H9 (cell line): ENCODE measurements around the gene CPE. TPM values are rescaled to one million over a fixed set of nuclear protein-coding genes. Genes with fewer than 3 reads are reported as not detected.
A peak's percentile ranks its signal among the peaks of the same experiment; 100 is the strongest.

ENCODE experiments used
- DNase-seq: peaks from one replicate; pipeline ENCODE4 v3.0.0-alpha.2; 2017
- H2AFZ ChIP-seq: one replicate; pipeline ENCODE4 v1.6.1; 2013; ENCODE audit warnings: mild to moderate bottlenecking, low read length, control low read depth, moderate library complexity
- H2AK5ac ChIP-seq: 2 replicates; pipeline ENCODE4 v1.6.1; 2013; ENCODE audit warnings: low read length, control low read depth, mixed read lengths; ENCODE audit not compliant: insufficient read length
- H2BK120ac ChIP-seq: one replicate; pipeline ENCODE4 v1.6.1; 2013; ENCODE audit warnings: low read depth, mild to moderate bottlenecking, low read length, control low read depth, inconsistent platforms; ENCODE audit not compliant: poor library complexity, severe bottlenecking
- H2BK12ac ChIP-seq: 2 replicates; pipeline ENCODE4 v1.6.1; 2013; ENCODE audit warnings: low read length, control low read depth, mixed read lengths, low read depth; ENCODE audit not compliant: insufficient read length
- H2BK15ac ChIP-seq: 2 replicates; pipeline ENCODE4 v1.6.1; 2013; ENCODE audit warnings: low read depth, low read length, control low read depth
- H2BK20ac ChIP-seq: one replicate; pipeline ENCODE4 v1.6.1; 2013; ENCODE audit warnings: low read depth, mild to moderate bottlenecking, low read length, control low read depth, inconsistent platforms; ENCODE audit not compliant: poor library complexity, severe bottlenecking
- H2BK5ac ChIP-seq: 2 replicates; pipeline ENCODE4 v1.6.1; 2013; ENCODE audit warnings: low read length, control low read depth, mixed read lengths; ENCODE audit not compliant: insufficient read length
- H3K14ac ChIP-seq: 2 replicates; pipeline ENCODE4 v1.6.1; 2013; ENCODE audit warnings: low read length, control low read depth; ENCODE audit not compliant: insufficient read depth
- H3K18ac ChIP-seq: 2 replicates; pipeline ENCODE4 v1.6.1; 2013; ENCODE audit warnings: low read depth, mild to moderate bottlenecking, mixed read lengths, low read length, control low read depth; ENCODE audit not compliant: insufficient read length
- H3K23ac ChIP-seq: 2 replicates; pipeline ENCODE4 v1.6.1; 2013; ENCODE audit warnings: low read length, control low read depth, mixed read lengths, low read depth; ENCODE audit not compliant: insufficient read length
- H3K23me2 ChIP-seq: 2 replicates; pipeline ENCODE4 v1.6.1; 2013; ENCODE audit warnings: low read depth, mild to moderate bottlenecking, mixed read lengths, low read length, control low read depth; ENCODE audit not compliant: insufficient read length, poor library complexity, severe bottlenecking
- H3K27ac ChIP-seq: 2 replicates; pipeline ENCODE4 v1.5.1; 2013; ENCODE audit warnings: low read length, control low read depth, mixed read lengths, low read depth; ENCODE audit not compliant: insufficient read length
- H3K27me3 ChIP-seq: 2 replicates; pipeline ENCODE4 v1.6.1; 2013; ENCODE audit warnings: low read length, control low read depth, inconsistent platforms; ENCODE audit not compliant: insufficient read depth
- H3K4ac ChIP-seq: 2 replicates; pipeline ENCODE4 v1.6.1; 2013; ENCODE audit warnings: low read depth, mild to moderate bottlenecking, control low read depth, inconsistent platforms, low read length, moderate library complexity
- H3K4me1 ChIP-seq: 2 replicates; pipeline ENCODE4 v1.6.1; 2013; ENCODE audit warnings: low read length, control low read depth, inconsistent platforms; ENCODE audit not compliant: insufficient read depth
- H3K4me2 ChIP-seq: 2 replicates; pipeline ENCODE4 v1.6.1; 2013; ENCODE audit warnings: low read length, control low read depth, mixed read lengths; ENCODE audit not compliant: insufficient read length, insufficient read depth
- H3K56ac ChIP-seq: 2 replicates; pipeline ENCODE4 v1.6.1; 2013; ENCODE audit warnings: low read depth, mild to moderate bottlenecking, mixed read lengths, low read length, control low read depth; ENCODE audit not compliant: insufficient read length
- H3K79me1 ChIP-seq: 2 replicates; pipeline ENCODE4 v1.6.1; 2013; ENCODE audit warnings: low read depth, mild to moderate bottlenecking, moderate library complexity, low read length, control low read depth, inconsistent platforms; ENCODE audit not compliant: insufficient read depth, poor library complexity, severe bottlenecking
- H3K79me2 ChIP-seq: 2 replicates; pipeline ENCODE4 v1.6.1; 2013; ENCODE audit warnings: low read length, control low read depth, inconsistent platforms; ENCODE audit not compliant: insufficient read depth
- H3K9ac ChIP-seq: 2 replicates; pipeline ENCODE4 v1.6.1; 2013; ENCODE audit warnings: low read length, control low read depth, mixed read lengths; ENCODE audit not compliant: insufficient read length; ENCODE audit errors: extremely low read depth
- H3K9me3 ChIP-seq: one replicate; pipeline ENCODE4 v1.6.1; 2013; ENCODE audit warnings: low read depth, low read length, inconsistent platforms; ENCODE audit not compliant: control insufficient read depth
- H3T11ph ChIP-seq: one replicate; pipeline ENCODE4 v1.6.1; 2013; ENCODE audit warnings: mild to moderate bottlenecking, low read length, control low read depth, inconsistent platforms
- H4K20me1 ChIP-seq: one replicate; pipeline ENCODE4 v1.6.1; 2013; ENCODE audit not compliant: control insufficient read depth, insufficient read length, insufficient read depth
- H4K5ac ChIP-seq: 2 replicates; pipeline ENCODE4 v1.6.1; 2013; ENCODE audit warnings: low read depth, mild to moderate bottlenecking, mixed read lengths, low read length, control low read depth; ENCODE audit not compliant: insufficient read length
- H4K8ac ChIP-seq: replicated peaks from 2 replicates; pipeline ENCODE4 v1.6.1; 2013; ENCODE audit warnings: low read length, control low read depth, mixed read lengths, low read depth; ENCODE audit not compliant: insufficient read length
- H4K91ac ChIP-seq: 2 replicates; pipeline ENCODE4 v1.6.1; 2013; ENCODE audit warnings: low read depth, mild to moderate bottlenecking, moderate library complexity, mixed read lengths, low read length, control low read depth; ENCODE audit not compliant: insufficient read length
- H3K27ac Mint-ChIP-seq, 3 experiments: 2 replicates in 2 of 3; 3 replicates in 1 of 3; pipeline ENCODE4 v1.8.0; 2020 to 2021; ENCODE audit warnings: mixed read lengths in 3 of 3, mild to moderate bottlenecking in 1 of 3, moderate library complexity in 1 of 3
- H3K27me3 Mint-ChIP-seq: 2 replicates; pipeline ENCODE4 v1.8.0; 2021; ENCODE audit warnings: low read depth, mild to moderate bottlenecking, moderate library complexity, mixed read lengths
- H3K36me3 Mint-ChIP-seq, 3 experiments: 2 replicates in 2 of 3; 3 replicates in 1 of 3; pipeline ENCODE4 v1.8.0; 2020 to 2021; ENCODE audit warnings: low read depth in 3 of 3, mixed read lengths in 3 of 3; ENCODE audit not compliant: insufficient read depth in 1 of 3
- H3K4me1 Mint-ChIP-seq, 2 experiments: 2 replicates each; pipeline ENCODE4 v1.8.0; 2020; ENCODE audit warnings: mixed read lengths in 2 of 2
- H3K4me3 Mint-ChIP-seq, 2 experiments: 2 replicates in 1 of 2; 3 replicates in 1 of 2; pipeline ENCODE4 v1.8.0; 2020 to 2021; ENCODE audit warnings: mild to moderate bottlenecking in 2 of 2, mixed read lengths in 2 of 2, moderate library complexity in 1 of 2
- H3K9me3 Mint-ChIP-seq, 2 experiments: 2 replicates in 1 of 2; 3 replicates in 1 of 2; pipeline ENCODE4 v1.8.0; 2020; ENCODE audit warnings: mild to moderate bottlenecking in 2 of 2, mixed read lengths in 2 of 2, moderate library complexity in 1 of 2
- WGBS: extraction: QIAGEN DNeasy Blood & Tissue Kit; methylation state at CpG from one replicate; pipeline ENCODE4 v1.1.7; 2013; ENCODE audit warnings: missing lambda C conversion rate, low lambda C conversion rate, mixed read lengths; ENCODE audit not compliant: insufficient read length; ENCODE audit errors: extremely low coverage; 5-methylcytosine and 5-hydroxymethylcytosine counted together
- total RNA-seq: library from RNA; stranded (reverse); gene quantifications from 2 replicates; pipeline ENCODE4 v1.2.1, GENCODE V29; 2021
- TF ChIP-seq, protein P1 (sequence below): fragments of 200-600 bp; sonication (generic); conservative IDR thresholded peaks from 3 replicates; pipeline ENCODE4 v1.8.0; 2021; ENCODE audit warnings: antibody characterized with exemption, mild to moderate bottlenecking

Gene CPE
- total RNA-seq, 1 experiment from 2014 or later, result 10.0 TPM

DNA sequence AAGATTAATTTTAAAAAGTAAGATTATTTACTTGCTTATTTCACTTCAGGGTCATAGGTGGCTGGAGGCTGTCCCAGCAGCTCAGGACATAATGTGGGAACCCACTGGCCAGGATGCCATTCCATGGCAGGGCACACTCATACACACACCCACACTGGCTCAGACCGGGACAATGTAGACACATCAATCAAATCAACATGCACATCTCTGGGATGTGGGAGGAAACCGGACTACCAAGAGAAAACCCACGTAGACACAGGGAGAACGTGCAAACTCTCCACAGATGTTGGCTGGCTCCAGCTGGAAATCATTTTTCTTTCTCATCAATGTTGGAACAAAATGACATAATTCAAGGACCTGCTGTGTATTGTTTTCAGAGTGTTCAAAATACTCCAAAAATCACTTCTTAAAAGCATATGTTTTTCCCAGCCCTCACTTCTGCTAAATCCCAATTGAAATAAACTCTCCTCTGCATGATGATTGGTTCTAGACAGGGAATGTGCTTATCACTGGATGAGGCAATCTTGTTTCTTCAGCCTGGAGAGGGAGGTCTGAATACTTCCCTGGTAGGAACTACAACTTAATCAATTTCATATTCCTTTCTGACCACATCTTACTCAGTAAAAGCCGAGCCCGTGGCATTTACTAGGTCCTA, 18.6 kb upstream of the CPE start:
- H2BK15ac ChIP-seq, result no peak overlapping the region
- H3K14ac ChIP-seq, result no peak overlapping the region
- no peak overlapping the region for H3K4me3 Mint-ChIP-seq
- no peaks in the 10 kb centered on the region for H3K79me1 ChIP-seq
- no peak for DNase-seq
- no peak overlapping the region for H3T11ph ChIP-seq
- H2BK5ac ChIP-seq, result no peak overlapping the region
- H3K4ac ChIP-seq, result no peak overlapping the region
- no peak overlapping the region for H3K18ac ChIP-seq
- WGBS, result no CpG with 5 or more reads among the region's 6 CpGs
- no peaks in the 10 kb centered on the region for H3K79me2 ChIP-seq
- H3K27me3 Mint-ChIP-seq, result no peaks in the 10 kb centered on the region; the same call in 1 of the 2 replicates
- H3K27ac Mint-ChIP-seq, result peak overlapping the region in 1 of 3 experiments; percentile 28; a peak in 1 of 7 replicates
- no peak overlapping the region for H2AFZ ChIP-seq
- H3K23me2 ChIP-seq, result no peaks in the 10 kb centered on the region
- H3K4me2 ChIP-seq, result no peak overlapping the region
- no peak overlapping the region for H2AK5ac ChIP-seq
- no peak overlapping the region for H2BK20ac ChIP-seq
- no peak overlapping the region for H2BK12ac ChIP-seq
- TF ChIP-seq, protein P1, sequence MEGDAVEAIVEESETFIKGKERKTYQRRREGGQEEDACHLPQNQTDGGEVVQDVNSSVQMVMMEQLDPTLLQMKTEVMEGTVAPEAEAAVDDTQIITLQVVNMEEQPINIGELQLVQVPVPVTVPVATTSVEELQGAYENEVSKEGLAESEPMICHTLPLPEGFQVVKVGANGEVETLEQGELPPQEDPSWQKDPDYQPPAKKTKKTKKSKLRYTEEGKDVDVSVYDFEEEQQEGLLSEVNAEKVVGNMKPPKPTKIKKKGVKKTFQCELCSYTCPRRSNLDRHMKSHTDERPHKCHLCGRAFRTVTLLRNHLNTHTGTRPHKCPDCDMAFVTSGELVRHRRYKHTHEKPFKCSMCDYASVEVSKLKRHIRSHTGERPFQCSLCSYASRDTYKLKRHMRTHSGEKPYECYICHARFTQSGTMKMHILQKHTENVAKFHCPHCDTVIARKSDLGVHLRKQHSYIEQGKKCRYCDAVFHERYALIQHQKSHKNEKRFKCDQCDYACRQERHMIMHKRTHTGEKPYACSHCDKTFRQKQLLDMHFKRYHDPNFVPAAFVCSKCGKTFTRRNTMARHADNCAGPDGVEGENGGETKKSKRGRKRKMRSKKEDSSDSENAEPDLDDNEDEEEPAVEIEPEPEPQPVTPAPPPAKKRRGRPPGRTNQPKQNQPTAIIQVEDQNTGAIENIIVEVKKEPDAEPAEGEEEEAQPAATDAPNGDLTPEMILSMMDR, result no peak
- H2BK120ac ChIP-seq, result no peak overlapping the region
- no peak overlapping the region for H4K5ac ChIP-seq
- H3K4me1 ChIP-seq, result peaks cover 5% of the 10 kb centered on the region
- H3K36me3 Mint-ChIP-seq, result no peaks in the 10 kb centered on the region
- no peaks in the 10 kb centered on the region for H3K9me3 ChIP-seq
- no peak overlapping the region for H4K91ac ChIP-seq
- no peak overlapping the region for H3K56ac ChIP-seq
- no peaks in the 10 kb centered on the region for H3K9me3 Mint-ChIP-seq
- no peak overlapping the region for H3K9ac ChIP-seq
- H3K27ac ChIP-seq, result no peak overlapping the region
- no peaks in the 10 kb centered on the region for H3K27me3 ChIP-seq
- H4K20me1 ChIP-seq, result no peaks in the 10 kb centered on the region
- H4K8ac ChIP-seq, result no peak overlapping the region
- peaks cover 0 to 4% of the 10 kb centered on the region in 2 experiments; a peak in 1 of 4 replicates for H3K4me1 Mint-ChIP-seq
- H3K23ac ChIP-seq, result no peak overlapping the region
